ENCODE measurements around the gene CCDC9. TPM values are rescaled to one million over a fixed set of nuclear protein-coding genes. Genes with fewer than 3 reads are reported as not detected.

The CCDC9 gene
- total and polyA plus RNA-seq, 2 of the 8 experiments (the other 6 are each of a cell fraction or from before 2014, with no cell fraction given): 3.7 to 29.8 TPM

GRCh38 chr19:47273313-47274070 lies 17.2 kb downstream of the CCDC9 start (continued):
- TF ChIP-seq, protein P1, sequence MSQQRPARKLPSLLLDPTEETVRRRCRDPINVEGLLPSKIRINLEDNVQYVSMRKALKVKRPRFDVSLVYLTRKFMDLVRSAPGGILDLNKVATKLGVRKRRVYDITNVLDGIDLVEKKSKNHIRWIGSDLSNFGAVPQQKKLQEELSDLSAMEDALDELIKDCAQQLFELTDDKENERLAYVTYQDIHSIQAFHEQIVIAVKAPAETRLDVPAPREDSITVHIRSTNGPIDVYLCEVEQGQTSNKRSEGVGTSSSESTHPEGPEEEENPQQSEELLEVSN (IDR thresholded peaks at IDR 0.05): peak; percentile 77
- TF ChIP-seq CHD2 (IDR thresholded peaks at IDR 0.05; ENCODE audit: low read length): no peak
- TF ChIP-seq USF2 (IDR thresholded peaks at IDR 0.05; ENCODE audit: low read length): no peak; the same call in 1 of the 2 replicates
- no peak for TF ChIP-seq SIRT6 (IDR thresholded peaks at IDR 0.05; ENCODE audit: low read length)
- no peak for TF ChIP-seq POU5F1 (IDR thresholded peaks at IDR 0.05; ENCODE audit: low read depth, low read length)
- TF ChIP-seq ATF3 (IDR thresholded peaks at IDR 0.05; ENCODE audit: insufficient read depth, low read depth, low read length): no peak
- peak; percentile 72 for TF ChIP-seq PHF8 (conservative IDR thresholded peaks at IDR 0.05; ENCODE audit: low read depth, low read length)
- no peak for TF ChIP-seq SIX5 (IDR thresholded peaks at IDR 0.05; ENCODE audit: low read depth, low read length)
- TF ChIP-seq JUND (IDR thresholded peaks at IDR 0.05; ENCODE audit: low read length): no peak
- peak; percentile 94 for TF ChIP-seq SAP30 (IDR thresholded peaks at IDR 0.05; ENCODE audit: insufficient read depth, insufficient replicate concordance, low read length)
- TF ChIP-seq TAF7 (optimal IDR thresholded peaks at IDR 0.05; ENCODE audit: borderline replicate concordance, low read depth, low read length): peak; percentile 68
- 0 out of 2 replicates have a peak, but pooled peaks have one; percentile 0 for TF ChIP-seq CEBPB (IDR thresholded peaks at IDR 0.05; ENCODE audit: low read depth, low read length)
- TF ChIP-seq BACH1 (IDR thresholded peaks at IDR 0.05; ENCODE audit: low read length): no peak; the same call in 1 of the 2 replicates
- no peak for TF ChIP-seq YY1 (IDR thresholded peaks at IDR 0.05; ENCODE audit: low read depth, low read length)
- TF ChIP-seq CTBP2 (IDR thresholded peaks at IDR 0.05; ENCODE audit: borderline replicate concordance, insufficient read depth, insufficient read length, low read length): peak; percentile 34
- no peak for TF ChIP-seq ZNF274 (IDR thresholded peaks at IDR 0.05; ENCODE audit: borderline replicate concordance, extremely low read depth, low read length)
- no peak for TF ChIP-seq KDM5A (IDR thresholded peaks at IDR 0.05; ENCODE audit: low read length)
- TF ChIP-seq BRCA1 (IDR thresholded peaks at IDR 0.05; ENCODE audit: low read depth, low read length): no peak
- peak; percentile 77 for TF ChIP-seq CREB1 (IDR thresholded peaks at IDR 0.05)
- no peak; the same call in 1 of the 2 replicates for TF ChIP-seq POLR2AphosphoS5 (IDR thresholded peaks at IDR 0.05; ENCODE audit: low read depth, low read length)
- no peak for TF ChIP-seq TEAD4 (IDR thresholded peaks at IDR 0.05; ENCODE audit: low read depth, low read length)
- no peak for TF ChIP-seq RFX5 (IDR thresholded peaks at IDR 0.05; ENCODE audit: borderline replicate concordance, low read depth, low read length)
- peak; percentile 80; the same call in 1 of the 2 replicates for TF ChIP-seq SP1 (IDR thresholded peaks at IDR 0.05; ENCODE audit: low read depth, low read length)
- TF ChIP-seq TBP (IDR thresholded peaks at IDR 0.05; ENCODE audit: low read depth, low read length): peak; percentile 85

Data from H1 (cell line).